Astrocyte (in vitro differentiated cells and primary cell): Measurements from ENCODE around the gene YOD1. TPM values are rescaled to one million over a fixed set of nuclear protein-coding genes. Genes with fewer than 3 reads are reported as not detected.

ENCODE experiments used
- DNase-seq: peaks from one replicate; pipeline ENCODE4 v3.0.0-alpha.2; 2010; ENCODE audit warnings: low read depth
- FAIRE-seq: peaks from 2 replicates; lab custom pipeline; 2011; peaks lifted over from hg19 to GRCh38; lab: Jason Lieb, UNC
- H2AFZ ChIP-seq: 2 replicates; pipeline ENCODE4 v1.6.0; 2012; ENCODE audit warnings: low read depth, low read length, inconsistent platforms
- H3K27ac ChIP-seq: 2 replicates; pipeline ENCODE4 v1.5.1; 2011; ENCODE audit warnings: low read depth, low read length, inconsistent platforms
- H3K27me3 ChIP-seq: 2 replicates; pipeline ENCODE4 v1.6.0; 2011; ENCODE audit warnings: low read length, inconsistent platforms; ENCODE audit not compliant: insufficient read depth
- H3K36me3 ChIP-seq: 2 replicates; pipeline ENCODE4 v1.5.1; 2011; ENCODE audit warnings: low read length, inconsistent platforms; ENCODE audit not compliant: insufficient read depth
- H3K4me1 ChIP-seq: 2 replicates; pipeline ENCODE4 v1.5.1; 2011; ENCODE audit warnings: low read length, inconsistent platforms; ENCODE audit not compliant: insufficient read depth
- H3K4me2 ChIP-seq: 2 replicates; pipeline ENCODE4 v1.6.0; 2012; ENCODE audit warnings: low read length, inconsistent platforms
- H3K4me3 ChIP-seq: 2 replicates; pipeline ENCODE4 v1.5.1; 2011; ENCODE audit warnings: low read depth, mild to moderate bottlenecking, low read length, inconsistent platforms; ENCODE audit not compliant: insufficient read depth
- H3K79me2 ChIP-seq: 2 replicates; pipeline ENCODE4 v1.6.0; 2012; ENCODE audit warnings: mild to moderate bottlenecking, low read length, inconsistent platforms; ENCODE audit not compliant: insufficient read depth
- H3K9ac ChIP-seq: 2 replicates; pipeline ENCODE4 v1.6.0; 2012; ENCODE audit warnings: mild to moderate bottlenecking, low read length, inconsistent platforms
- H3K9me3 ChIP-seq: 2 replicates; pipeline ENCODE4 v1.5.1; 2012; ENCODE audit warnings: low read depth, mild to moderate bottlenecking, low read length, inconsistent platforms; ENCODE audit not compliant: insufficient read depth
- H4K20me1 ChIP-seq: 2 replicates; pipeline ENCODE4 v1.6.0; 2012; ENCODE audit warnings: low read length, inconsistent platforms; ENCODE audit not compliant: insufficient read depth
- H3K27ac Mint-ChIP-seq: one replicate; pipeline ENCODE4 v1.8.0; 2021; ENCODE audit warnings: mild to moderate bottlenecking, mixed read lengths; ENCODE audit not compliant: unreplicated experiment
- H3K27me3 Mint-ChIP-seq: one replicate; pipeline ENCODE4 v1.8.0; 2021; ENCODE audit warnings: low read depth, mixed read lengths; ENCODE audit not compliant: unreplicated experiment
- H3K36me3 Mint-ChIP-seq: one replicate; pipeline ENCODE4 v1.8.0; 2021; ENCODE audit warnings: low read depth, mixed read lengths; ENCODE audit not compliant: unreplicated experiment
- H3K4me1 Mint-ChIP-seq: one replicate; pipeline ENCODE4 v1.8.0; 2021; ENCODE audit warnings: low read depth, mixed read lengths; ENCODE audit not compliant: unreplicated experiment
- H3K4me3 Mint-ChIP-seq: one replicate; pipeline ENCODE4 v1.8.0; 2021; ENCODE audit warnings: mild to moderate bottlenecking, moderate library complexity, mixed read lengths; ENCODE audit not compliant: unreplicated experiment
- H3K9me3 Mint-ChIP-seq: one replicate; pipeline ENCODE4 v1.8.0; 2021; ENCODE audit warnings: mild to moderate bottlenecking, mixed read lengths; ENCODE audit not compliant: unreplicated experiment
- EZH2 ChIP-seq: IDR thresholded peaks from 2 replicates; pipeline ENCODE4 v1.6.1; 2012; ENCODE audit warnings: mild to moderate bottlenecking, low read length, inconsistent platforms; ENCODE audit not compliant: insufficient read depth
- total RNA-seq: library from RNA; stranded (reverse); gene quantifications from 2 replicates; pipeline ENCODE4 v1.2.1, GENCODE V29; 2021
- TF ChIP-seq, protein P1 (sequence below): IDR thresholded peaks from 2 replicates; pipeline ENCODE4 v1.5.1; 2011; ENCODE audit warnings: low read depth, mild to moderate bottlenecking, inconsistent platforms, low read length, moderate library complexity; ENCODE audit not compliant: insufficient read depth

The YOD1 gene
- total RNA-seq, 1 donor from 2014 or later = 14.8 TPM

DNA sequence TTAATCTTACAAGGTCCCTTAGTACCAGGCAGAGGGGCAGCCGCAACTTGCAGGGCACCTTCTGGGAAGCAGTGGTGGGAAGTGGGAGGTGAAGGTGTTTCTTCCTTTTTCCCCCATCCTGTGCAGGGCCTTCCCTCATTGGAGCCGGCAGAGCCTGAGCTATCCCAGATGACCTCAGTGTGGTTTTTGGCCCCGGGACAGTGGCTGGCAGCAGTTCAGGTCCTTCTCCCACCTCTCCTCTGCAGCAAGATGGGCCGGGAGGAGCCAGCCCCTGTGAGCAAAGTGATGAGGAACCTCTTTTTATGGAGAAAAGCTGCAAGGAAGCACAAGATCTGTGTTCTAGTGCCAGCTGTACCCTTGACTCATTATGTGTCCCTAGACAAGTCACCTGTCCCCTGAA is 8.9 kb upstream of the YOD1 start:
- TF ChIP-seq EZH2 = no peak
- TF ChIP-seq, protein P1, sequence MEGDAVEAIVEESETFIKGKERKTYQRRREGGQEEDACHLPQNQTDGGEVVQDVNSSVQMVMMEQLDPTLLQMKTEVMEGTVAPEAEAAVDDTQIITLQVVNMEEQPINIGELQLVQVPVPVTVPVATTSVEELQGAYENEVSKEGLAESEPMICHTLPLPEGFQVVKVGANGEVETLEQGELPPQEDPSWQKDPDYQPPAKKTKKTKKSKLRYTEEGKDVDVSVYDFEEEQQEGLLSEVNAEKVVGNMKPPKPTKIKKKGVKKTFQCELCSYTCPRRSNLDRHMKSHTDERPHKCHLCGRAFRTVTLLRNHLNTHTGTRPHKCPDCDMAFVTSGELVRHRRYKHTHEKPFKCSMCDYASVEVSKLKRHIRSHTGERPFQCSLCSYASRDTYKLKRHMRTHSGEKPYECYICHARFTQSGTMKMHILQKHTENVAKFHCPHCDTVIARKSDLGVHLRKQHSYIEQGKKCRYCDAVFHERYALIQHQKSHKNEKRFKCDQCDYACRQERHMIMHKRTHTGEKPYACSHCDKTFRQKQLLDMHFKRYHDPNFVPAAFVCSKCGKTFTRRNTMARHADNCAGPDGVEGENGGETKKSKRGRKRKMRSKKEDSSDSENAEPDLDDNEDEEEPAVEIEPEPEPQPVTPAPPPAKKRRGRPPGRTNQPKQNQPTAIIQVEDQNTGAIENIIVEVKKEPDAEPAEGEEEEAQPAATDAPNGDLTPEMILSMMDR = no peak
- Histone ChIP-seq H3K4me1 (no peaks in the 10 kb centered on the region), H3K79me2 (no peaks in the 10 kb centered on the region), H3K9me3 (no peaks in the 10 kb centered on the region), H4K20me1 (no peaks in the 10 kb centered on the region), H3K4me2 (no peak overlapping the region), H3K4me3 (no peak overlapping the region), H3K36me3 (no peaks in the 10 kb centered on the region), H3K9ac (no peak overlapping the region), H2AFZ (no peak overlapping the region), H3K27me3 (no peaks in the 10 kb centered on the region), H3K27ac (no peak overlapping the region)
- H3K9me3 Mint-ChIP-seq = no peaks in the 10 kb centered on the region
- H3K4me3 Mint-ChIP-seq = no peak overlapping the region
- H3K36me3 Mint-ChIP-seq = peaks cover 20% of the 10 kb centered on the region
- DNase-seq (no peak), FAIRE-seq (no peak)
- H3K4me1 Mint-ChIP-seq = no peaks in the 10 kb centered on the region
- H3K27ac Mint-ChIP-seq = no peak overlapping the region
- H3K27me3 Mint-ChIP-seq = no peaks in the 10 kb centered on the region

DNA sequence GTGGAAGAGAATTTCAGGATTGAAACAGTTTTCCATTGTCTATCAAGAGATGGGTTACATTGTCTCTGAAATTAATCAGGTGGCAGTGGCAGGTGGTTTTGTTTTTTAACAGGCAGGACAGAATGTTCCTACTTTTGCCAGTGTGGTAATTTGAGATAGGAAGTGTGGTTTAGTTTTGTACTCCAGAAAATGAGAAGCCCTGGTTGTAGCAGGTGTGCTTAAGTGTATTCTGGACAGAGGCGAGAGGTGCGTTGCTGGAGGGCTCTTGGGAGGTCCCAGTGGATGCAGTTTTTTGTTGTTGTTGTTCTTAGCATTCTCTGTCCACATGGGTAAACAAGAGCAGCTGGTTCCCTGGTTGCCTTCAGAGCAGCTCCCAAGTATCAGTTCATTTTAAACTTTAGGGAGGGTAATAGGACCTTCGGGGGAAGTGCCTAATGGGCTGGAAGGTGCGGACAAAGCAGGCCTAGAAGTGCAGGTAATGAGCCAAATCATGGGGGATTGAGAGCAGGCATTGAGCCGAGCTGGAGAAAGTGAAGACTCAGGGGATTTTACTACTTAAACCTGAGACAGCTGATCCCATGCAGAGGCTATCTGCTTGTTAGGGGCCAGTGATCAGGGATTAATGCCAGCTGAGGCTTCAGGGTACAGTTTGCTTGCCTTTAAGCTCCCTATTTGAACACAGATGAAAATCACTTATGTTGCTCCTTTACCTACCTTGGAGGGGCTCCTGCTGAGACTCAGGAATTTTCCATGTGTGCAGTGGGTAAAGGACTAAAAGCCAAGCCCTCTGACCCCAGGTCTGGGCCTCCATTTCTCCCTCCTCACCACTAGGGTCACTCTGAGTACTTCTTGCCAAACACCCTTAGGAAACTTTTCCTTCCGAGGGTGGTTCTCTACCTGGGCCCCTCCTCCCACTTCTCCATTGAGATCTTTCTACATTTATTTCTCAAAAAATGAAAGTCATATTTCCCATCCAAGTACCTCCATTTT is 8.2 kb upstream of the YOD1 start:
- H3K4me3 Mint-ChIP-seq = no peak overlapping the region
- Histone ChIP-seq H3K79me2 (no peaks in the 10 kb centered on the region), H3K27ac (no peak overlapping the region), H3K36me3 (no peaks in the 10 kb centered on the region), H3K4me3 (no peak overlapping the region), H3K9me3 (no peaks in the 10 kb centered on the region), H3K4me2 (no peak overlapping the region), H3K4me1 (no peaks in the 10 kb centered on the region), H2AFZ (no peak overlapping the region), H3K27me3 (no peaks in the 10 kb centered on the region), H3K9ac (no peak overlapping the region), H4K20me1 (no peaks in the 10 kb centered on the region)
- no peaks in the 10 kb centered on the region for H3K27me3 Mint-ChIP-seq
- H3K4me1 Mint-ChIP-seq = no peaks in the 10 kb centered on the region
- no peak for FAIRE-seq
- TF ChIP-seq, protein P1 = no peak
- no peaks in the 10 kb centered on the region for H3K9me3 Mint-ChIP-seq
- H3K27ac Mint-ChIP-seq = no peak overlapping the region
- no peak for DNase-seq
- peaks cover 18% of the 10 kb centered on the region for H3K36me3 Mint-ChIP-seq

DNA sequence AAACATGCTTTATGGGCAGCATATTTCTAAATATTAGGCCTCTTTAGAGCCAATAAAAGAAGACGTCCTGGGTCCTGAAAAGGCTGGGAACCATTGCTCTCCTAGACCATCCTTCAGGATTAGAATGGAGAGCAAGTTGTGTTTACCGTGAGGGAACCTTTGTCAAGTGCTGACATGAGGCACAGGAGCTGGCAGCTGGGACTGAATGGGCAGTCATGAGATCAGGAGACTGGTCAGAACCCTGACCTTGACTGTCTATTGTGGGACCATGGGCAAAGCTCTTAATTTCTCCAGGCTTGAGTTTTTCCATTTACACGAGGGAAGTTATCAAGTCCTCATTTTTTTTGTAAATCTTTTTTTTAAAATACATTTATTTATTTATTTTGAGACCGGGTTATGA is 7.2 kb upstream of the YOD1 start:
- FAIRE-seq = no peak
- no peak overlapping the region for H3K4me3 Mint-ChIP-seq

More for the DNA sequence above, 7.2 kb upstream of the YOD1 start:
- H3K9me3 ChIP-seq = no peaks in the 10 kb centered on the region
- no peaks in the 10 kb centered on the region for H3K36me3 ChIP-seq
- Mint-ChIP-seq H3K27me3 (no peaks in the 10 kb centered on the region), H3K36me3 (peaks cover 11% of the 10 kb centered on the region), H3K4me1 (no peaks in the 10 kb centered on the region), H3K27ac (no peak overlapping the region), H3K9me3 (no peaks in the 10 kb centered on the region)
- DNase-seq = no peak
- H3K9ac ChIP-seq = no peak overlapping the region
- no peak overlapping the region for H3K4me3 ChIP-seq
- no peak overlapping the region for H3K27ac ChIP-seq
- no peaks in the 10 kb centered on the region for H4K20me1 ChIP-seq
- no peaks in the 10 kb centered on the region for H3K27me3 ChIP-seq
- no peak overlapping the region for H2AFZ ChIP-seq
- no peaks in the 10 kb centered on the region for H3K79me2 ChIP-seq
- TF ChIP-seq, protein P1 = no peak
- no peak for TF ChIP-seq EZH2
- no peak overlapping the region for H3K4me2 ChIP-seq
- no peaks in the 10 kb centered on the region for H3K4me1 ChIP-seq
